Prostate gland (tissue), 2 donors: ENCODE results near the gene DRAM2.

Source experiments
- CTCF ChIP-seq, 4 experiments: fragments of 200-600 bp in 2 of 4; fragments of 450-650 bp in 2 of 4; sonication (generic) in 2 of 4; IDR thresholded peaks; 1 replicate in 3 of 4; 2 replicates in 1 of 4; pipeline ENCODE4 v1.5.1; 2016 to 2019; ENCODE audit warnings: antibody characterized with exemption in 4 of 4, mild to moderate bottlenecking in 2 of 4, moderate library complexity in 2 of 4
- POLR2A ChIP-seq: fragments of 450-650 bp; IDR thresholded peaks from one replicate; pipeline ENCODE4 v1.6.1; 2016; ENCODE audit warnings: antibody characterized with exemption, mild to moderate bottlenecking
- POLR2AphosphoS5 ChIP-seq: sonication (generic); formaldehyde crosslinking; IDR thresholded peaks from one replicate; pipeline ENCODE4 v1.6.1; 2017; ENCODE audit warnings: antibody characterized with exemption

GRCh38 chr1:111179968-111180533 is 40.2 kb upstream of the DRAM2 start:
- no peak for TF ChIP-seq POLR2AphosphoS5
- TF ChIP-seq POLR2A: no peak
- no peak for TF ChIP-seq CTCF (IDR thresholded peaks at IDR 0.05)
